GM18858 (cell line): ENCODE measurements around the gene GREB1.

Experiments used
- ATAC-seq: cut with Tn5 transposase; IDR thresholded peaks from one replicate; pipeline ENCODE4 v1.9.1; 2021; ENCODE audit not compliant: unreplicated experiment

GREB1 gene

GRCh38 chr2:11535899-11536344, 2.1 kb downstream of the GREB1 start:
- no peak for ATAC-seq

DNA sequence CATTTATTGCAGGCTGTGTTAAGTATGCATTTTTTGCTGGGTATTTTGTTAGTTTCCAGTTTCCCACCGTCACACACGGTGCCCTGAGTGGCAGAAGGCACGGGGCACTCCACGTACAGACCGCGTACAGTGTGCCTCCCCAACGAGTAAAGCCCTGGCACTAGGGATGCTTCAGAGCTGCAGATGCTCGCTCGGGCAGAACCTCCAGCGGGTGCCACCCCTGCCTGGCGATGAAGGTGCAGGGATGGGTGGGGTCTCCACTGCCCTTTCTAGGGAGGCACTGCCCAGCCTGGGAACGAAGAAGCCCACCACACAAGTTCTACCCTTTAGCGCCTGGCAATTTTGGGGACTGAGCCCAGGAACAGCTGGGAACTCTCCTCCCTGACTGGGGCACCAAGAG, 4.1 kb downstream of the GREB1 start:
- ATAC-seq: no peak

DNA sequence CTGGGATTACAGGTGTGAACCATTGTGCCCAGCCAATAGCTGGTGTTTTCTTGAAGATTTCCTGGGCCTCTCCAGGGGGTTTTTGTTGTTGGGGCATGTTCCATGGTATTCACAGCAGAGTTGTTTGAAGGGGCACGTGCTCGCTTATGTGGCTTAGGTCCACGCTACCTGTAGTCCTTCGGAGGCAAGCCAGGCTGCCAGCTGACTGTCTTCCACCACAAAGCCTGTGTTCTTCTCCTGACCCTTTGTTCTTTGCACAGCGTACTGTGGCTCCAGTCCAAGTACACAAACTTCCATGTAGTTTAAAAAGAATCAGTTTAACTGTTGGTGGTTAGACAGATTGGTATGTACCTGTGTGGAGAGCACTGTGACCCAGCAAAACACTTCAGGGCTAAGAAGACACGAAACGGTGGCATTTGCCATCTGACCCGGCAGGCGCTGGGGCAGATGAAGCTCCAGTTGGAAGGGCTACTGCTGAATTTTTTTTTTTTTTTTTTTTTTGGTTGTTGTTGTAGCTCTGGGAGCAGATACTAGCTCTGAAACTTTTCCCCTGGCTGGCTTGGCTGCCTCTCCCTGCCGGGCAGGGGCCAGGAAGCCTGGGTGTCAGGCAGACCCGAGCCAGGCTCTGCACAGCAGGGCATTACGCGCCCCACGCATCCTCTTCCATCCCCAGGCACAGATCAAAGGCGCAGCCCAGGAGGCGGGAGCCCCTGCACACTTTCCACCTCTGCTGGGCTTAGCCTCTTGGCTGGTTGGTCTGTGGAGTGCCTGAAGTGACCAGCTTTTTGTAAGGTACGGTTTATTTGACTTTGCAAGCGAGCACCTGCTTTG, 5.7 kb downstream of the GREB1 start:
- ATAC-seq: no peak

GRCh38 chr2:11540148-11540995, 6.5 kb downstream of the GREB1 start:
- ATAC-seq: no peak

DNA sequence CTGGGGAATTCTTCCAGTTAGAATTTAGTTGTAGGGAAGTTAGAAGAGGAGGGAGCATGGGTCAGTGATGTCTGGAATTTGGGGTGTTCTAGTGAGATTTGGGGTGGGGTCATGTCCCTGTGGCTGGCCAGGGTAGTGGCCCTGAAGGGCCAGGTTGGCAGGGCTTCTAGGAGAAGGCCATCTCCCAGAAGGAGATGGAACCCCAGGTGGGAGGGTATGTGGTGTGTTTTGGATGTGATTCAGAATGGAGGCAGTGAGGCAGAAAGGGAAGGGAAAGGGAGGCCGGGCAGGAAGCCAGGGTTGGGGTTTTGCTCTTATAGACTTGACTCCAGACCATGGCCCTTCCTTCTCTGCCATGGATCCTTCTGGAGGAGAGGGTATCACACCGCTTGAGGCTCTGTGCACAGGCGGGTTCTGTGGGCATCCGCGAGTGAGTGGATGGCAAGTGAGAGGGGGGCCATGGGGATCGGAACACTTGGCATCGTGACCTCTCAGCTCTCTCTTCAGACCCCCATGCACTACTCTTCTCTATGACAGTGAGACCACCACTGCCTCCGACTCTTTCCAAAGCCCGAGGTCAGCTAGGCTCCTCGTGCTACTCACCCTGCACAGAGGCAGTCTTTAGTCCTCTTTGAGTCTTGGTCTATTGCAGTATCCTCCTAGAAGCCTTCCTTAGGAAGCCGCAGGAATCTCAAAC, 7.3 kb downstream of the GREB1 start:
- no peak for ATAC-seq

DNA sequence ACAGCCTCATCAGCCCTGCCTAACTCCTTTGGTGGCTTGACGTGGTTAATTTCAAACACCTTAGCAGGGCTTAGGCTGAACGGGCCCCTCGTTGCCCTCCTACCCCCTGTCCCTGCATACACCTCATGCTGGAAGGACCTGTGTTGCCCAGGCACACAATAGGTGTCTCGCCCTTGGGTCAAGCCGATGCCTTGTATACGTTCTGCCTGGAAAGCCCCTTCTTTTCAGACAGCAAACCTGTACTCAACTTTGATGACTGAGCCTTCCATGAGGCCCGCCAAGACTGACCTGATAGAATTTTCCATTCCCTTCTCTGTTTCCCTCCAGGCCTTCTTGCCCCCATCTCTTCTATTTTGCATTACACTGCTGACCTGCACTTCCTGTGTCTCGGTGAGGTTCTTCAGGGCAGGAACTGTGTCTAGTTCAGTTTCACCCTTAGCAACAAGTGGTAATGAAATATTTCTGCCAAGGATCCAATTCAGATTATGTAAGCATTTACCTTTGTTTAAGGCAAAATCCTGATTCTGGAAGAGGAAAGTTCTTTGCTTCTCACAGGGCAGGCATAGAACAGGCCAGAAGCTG, 7.9 kb downstream of the GREB1 start:
- no peak for ATAC-seq

- no peak for ATAC-seq
Measured at GRCh38 chr2:11542275-11542819, 8.5 kb downstream of the GREB1 start.

DNA sequence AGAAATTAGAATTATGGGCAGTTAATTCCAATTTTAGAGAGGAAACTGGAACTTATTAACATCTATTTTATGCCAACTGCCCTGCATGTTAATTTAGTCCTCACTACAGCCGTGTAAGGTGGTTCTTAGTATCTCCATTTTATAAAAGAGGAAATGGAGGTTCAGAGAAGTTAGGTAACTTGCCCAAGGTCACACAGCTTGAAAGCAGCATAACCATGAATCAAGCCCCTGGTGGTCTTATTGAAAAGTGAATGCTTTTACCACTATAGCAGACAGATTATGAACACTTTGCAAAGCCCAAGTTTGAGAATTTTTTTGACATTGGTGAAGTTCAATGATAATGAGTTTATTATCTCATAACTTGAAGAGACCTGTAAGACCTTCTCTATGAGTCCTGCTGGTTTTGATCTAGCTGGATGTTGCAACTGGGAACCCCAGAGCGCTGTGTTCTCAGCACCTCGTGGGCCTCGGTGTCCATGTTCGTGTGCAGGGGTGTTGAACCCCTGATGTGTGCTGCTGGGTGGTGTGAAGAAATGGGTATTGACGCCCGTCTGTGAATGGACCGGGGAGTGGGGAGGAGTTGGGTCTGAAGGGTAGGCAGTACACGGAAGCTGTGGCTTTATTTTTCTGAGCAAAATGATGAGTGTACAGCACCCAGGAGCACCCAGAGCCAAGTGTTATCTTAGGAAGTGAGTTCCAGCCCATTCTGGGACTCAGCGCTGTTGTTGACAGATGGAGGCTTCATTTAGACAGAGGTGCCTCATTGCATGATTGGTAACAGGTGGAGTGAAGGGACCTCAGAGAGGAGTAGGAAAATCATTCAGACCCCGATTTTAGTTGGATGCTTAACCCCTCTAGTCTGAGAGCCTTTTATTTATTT, 9.7 kb downstream of the GREB1 start:
- ATAC-seq: no peak

GRCh38 chr2:11546072-11546471, 12.2 kb downstream of the GREB1 start:
- ATAC-seq: no peak

DNA sequence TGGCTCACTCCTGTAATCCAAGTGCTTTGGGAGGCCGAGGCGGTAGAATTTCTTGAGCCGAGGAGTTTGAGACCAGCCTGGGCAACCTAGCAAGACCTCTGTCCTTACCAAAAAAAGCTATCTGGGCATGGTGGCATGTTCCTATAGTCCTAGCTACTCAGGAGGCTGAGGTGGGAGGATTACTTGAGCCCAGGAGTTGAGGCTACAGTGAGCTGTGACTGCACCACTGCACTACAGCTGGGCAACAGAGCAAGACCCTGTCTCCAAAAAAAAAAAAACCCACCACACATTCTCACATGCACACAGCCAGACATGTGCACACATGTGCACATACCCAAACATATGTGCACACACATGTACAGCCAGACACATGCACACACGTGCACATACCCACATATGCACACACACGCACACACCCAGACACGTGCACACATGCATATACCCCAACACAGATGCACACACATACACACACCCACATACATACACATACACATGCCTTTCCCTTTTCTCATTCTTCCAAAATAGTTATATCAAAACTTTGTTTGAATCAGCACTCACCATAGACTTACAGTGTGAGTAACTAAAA, 14.2 kb downstream of the GREB1 start:
- no peak for ATAC-seq

GRCh38 chr2:11550302-11550701, 16.5 kb downstream of the GREB1 start:
- ATAC-seq: no peak

- ATAC-seq: no peak
Measured at GRCh38 chr2:11550901-11551568, 17.2 kb downstream of the GREB1 start.

DNA sequence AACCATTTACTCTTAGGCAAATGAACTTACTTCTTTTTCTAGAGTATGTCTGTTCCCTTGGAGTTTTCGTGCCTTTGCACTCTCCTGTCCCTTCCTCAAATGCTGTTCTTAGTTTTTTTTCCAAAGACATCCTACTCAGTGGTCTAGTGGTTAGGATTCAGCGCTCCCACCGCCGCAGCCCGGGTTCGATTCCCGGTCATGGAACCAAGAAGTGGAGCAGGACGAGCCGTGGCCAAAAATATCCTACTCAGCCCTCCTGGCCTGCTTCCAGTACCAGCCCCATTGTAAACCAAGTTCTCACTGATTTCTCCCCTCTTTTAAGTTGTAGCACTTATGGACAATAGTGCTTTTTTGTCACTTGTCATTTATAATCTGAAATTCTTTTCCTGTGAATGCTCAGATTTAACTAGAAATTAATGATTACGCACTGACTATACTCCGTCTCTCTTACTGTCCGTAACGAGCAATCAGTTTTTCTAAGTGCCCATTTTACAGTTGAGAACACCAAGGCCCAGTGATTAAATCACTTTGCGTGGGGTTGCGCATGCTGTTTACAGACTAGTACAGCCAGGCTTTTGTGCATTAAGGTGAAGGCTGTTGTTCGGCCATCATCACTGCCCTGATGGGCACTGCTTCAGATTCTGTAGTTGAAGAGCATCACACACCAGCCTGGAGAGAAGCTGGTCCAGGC, 17.9 kb downstream of the GREB1 start:
- ATAC-seq: no peak

- no peak for ATAC-seq
Measured at GRCh38 chr2:11552260-11552638, 18.4 kb downstream of the GREB1 start.

DNA sequence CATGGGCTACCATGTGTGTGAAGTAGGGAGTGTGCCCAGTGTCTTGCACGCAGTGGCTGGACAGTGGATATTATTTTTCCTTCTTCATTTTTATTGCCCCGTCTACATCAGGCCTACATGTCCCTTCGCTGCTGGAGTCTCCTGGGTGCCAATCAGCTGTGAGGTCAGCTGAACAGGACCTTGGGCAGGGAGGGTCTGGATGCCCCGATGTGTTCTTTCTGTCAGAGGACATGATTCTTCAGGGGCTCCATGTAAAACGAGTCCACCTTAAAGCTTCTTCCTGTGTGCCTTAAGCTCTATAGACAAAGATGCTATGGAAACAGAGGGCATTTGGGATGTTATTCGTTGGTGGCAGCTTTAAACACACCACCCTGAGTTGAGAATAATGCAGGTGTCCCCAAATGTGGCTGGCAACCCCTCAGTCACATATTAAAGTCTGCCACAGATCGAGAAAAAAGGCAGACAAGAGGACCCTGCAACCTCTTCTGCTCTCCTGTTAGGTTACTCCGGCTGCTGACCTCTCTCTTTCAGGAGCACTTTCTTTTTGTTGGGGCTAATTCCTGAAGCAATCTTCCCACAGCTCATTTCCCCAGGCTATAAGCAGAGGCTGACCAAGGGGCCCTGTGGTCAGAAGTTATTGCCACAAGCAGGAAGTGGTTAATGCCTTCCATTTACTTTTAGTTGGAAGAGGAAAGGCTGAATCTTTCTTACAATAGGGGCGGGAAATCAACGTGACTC, 20.0 kb downstream of the GREB1 start:
- no peak for ATAC-seq

- ATAC-seq: no peak
Measured at GRCh38 chr2:11554399-11554716, 20.5 kb downstream of the GREB1 start.

DNA sequence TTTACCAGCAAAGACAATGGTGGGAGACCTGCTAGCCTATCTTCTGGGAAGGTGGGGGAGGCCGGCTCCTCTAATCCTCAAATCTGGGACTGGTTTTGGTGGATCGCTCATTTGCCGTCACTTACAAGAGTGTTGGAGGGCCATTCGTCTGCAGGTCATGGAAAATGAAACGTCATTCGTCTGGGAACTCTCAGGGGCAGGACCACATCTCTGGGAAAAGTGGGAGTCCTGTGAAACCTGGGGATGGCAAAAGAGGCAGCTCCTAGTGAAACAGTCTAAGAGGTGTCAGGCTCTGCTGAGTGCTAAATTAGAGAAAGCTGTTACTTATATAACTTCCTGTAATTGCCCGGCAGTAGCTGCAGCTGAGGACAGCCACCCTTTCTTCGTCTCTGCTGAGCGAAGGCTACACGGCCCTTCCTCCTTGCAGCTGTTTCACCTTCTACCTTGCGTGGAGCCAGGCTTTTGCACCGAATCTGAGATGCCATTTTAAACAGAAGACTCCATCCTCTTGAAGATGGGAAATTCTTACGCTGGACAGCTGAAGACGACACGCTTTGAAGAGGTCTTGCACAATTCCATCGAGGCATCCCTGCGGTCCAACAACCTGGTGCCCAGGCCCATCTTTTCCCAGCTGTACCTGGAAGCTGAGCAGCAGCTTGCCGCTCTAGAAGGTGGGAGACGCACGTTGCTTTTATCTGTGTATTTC, 22.4 kb downstream of the GREB1 start:
- ATAC-seq: no peak
